ENCODE measurements around the gene RHOT2.
A peak's percentile ranks its signal among the peaks of the same experiment; 100 is the strongest.

The RHOT2 gene

GRCh38 chr16:716768-717325 is 48.9 kb downstream of the RHOT2 start:
- DNase-seq: no peak

- no peak for DNase-seq
These were observed 49.7 kb downstream of the RHOT2 start for GRCh38 chr16:717450-718245.

GRCh38 chr16:718389-718788 is 50.5 kb downstream of the RHOT2 start:
- DNase-seq: no peak

- no peak for DNase-seq
These were observed 51.0 kb downstream of the RHOT2 start for GRCh38 chr16:718922-719321.

GRCh38 chr16:719815-720446 is 52.0 kb downstream of the RHOT2 start:
- DNase-seq: no peak

- DNase-seq: no peak
These were observed 52.6 kb downstream of the RHOT2 start for GRCh38 chr16:720447-720989.

- DNase-seq: peak; percentile 51
These were observed 53.2 kb downstream of the RHOT2 start, which contains the start of gene ANTKMT for GRCh38 chr16:720990-721764. ANTKMT (plus strand) TSS chr16:721146; CDS start chr16:721275, 129 bp downstream.

- DNase-seq: no peak
These were observed 54.0 kb downstream of the RHOT2 start for GRCh38 chr16:721765-722540.

GRCh38 chr16:722835-723633 is 55.1 kb downstream of the RHOT2 start:
- no peak for DNase-seq

GRCh38 chr16:723695-724094 is 55.8 kb downstream of the RHOT2 start:
- DNase-seq: no peak

Measured in effector CD8-positive, alpha-beta T cell (primary cell).